Measurements from ENCODE around the gene CRYZL1. TPM values are rescaled to one million over a fixed set of nuclear protein-coding genes. Genes with fewer than 3 reads are reported as not detected.

Gene CRYZL1
- polyA plus RNA-seq, 6 donors from 2014 or later: 28.5 to 44.4 (median 34.9) TPM

DNA sequence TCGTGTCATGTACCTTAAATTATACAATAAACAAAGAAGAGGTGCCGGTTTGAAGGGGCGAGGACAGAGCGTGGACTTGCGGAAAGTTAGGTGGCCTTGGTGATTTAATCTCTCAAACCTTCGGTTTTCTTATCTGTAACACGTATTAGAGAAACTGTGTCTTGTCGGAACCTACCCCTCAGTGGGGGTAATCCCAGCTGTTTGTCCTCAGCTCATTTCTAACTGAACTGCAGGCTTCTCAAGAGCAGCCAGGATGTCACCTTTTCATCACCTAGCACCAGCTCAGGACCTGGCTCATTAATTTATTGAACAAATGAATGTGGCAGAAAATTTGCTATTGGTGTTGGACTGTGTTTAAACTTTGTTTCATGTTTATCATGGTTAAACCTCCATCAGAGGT, 31.9 kb upstream of the CRYZL1 start:
- H3K4me1 Mint-ChIP-seq: no peaks in the 10 kb centered on the region
- H3K36me3 Mint-ChIP-seq: no peaks in the 10 kb centered on the region
- ATAC-seq (ENCODE audit: low read depth in 2 of 2) (no peak), DNase-seq (no peak)
- H3K4me3 Mint-ChIP-seq: no peak overlapping the region
- H3K9me3 Mint-ChIP-seq: no peaks in the 10 kb centered on the region
- no peak overlapping the region for H3K27ac Mint-ChIP-seq
- peaks cover 0 to 7% (median 0%) of the 10 kb centered on the region in 3 donors for H3K27me3 Mint-ChIP-seq

DNA sequence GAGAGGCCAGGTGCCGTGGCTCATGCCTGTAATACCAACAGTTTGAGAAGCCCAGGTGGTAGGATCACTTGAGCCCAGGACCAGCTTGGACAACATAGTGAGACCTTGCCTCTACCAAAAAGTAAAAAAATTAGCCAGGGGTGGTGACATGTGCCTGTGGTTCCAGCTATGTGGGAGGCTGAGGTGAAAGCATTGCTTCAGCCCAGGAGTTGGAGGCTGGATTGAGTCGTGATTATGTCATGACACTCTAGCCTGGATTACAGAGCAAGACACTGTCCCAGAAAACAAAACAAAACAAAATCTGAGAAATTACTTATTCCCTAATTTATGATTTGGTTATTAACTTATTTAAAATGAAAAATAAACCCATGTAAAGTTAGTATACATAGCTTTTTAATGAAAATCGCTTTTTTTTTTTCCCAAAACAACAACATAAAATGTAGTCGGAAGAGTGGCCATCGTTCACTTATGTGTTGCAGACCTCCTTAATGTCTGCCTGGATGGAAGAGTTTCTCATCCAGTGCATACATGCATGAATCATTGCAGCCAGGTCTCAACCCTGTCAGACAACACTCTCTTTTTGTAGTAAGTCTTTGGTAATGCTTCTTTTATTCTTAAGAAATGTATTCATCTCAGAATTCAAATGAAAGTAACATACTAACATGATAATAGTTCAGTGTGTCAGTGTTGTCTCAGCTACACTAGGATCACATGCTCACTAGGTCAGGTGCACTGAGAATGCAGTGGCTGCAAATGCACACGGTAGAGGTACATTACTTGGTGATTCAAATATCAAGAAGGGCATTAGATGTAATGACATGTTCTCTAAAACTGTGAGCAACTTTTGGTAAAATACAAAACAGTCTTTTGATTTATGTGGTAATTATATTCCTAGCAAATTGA, 28.8 kb upstream of the CRYZL1 start:
- Mint-ChIP-seq H3K27ac (no peak overlapping the region), H3K9me3 (no peaks in the 10 kb centered on the region), H3K27me3 (no peaks in the 10 kb centered on the region), H3K4me3 (no peak overlapping the region), H3K4me1 (no peaks in the 10 kb centered on the region), H3K36me3 (no peaks in the 10 kb centered on the region)
- DNase-seq (no peak), ATAC-seq (ENCODE audit: low read depth in 2 of 2) (no peak)

DNA sequence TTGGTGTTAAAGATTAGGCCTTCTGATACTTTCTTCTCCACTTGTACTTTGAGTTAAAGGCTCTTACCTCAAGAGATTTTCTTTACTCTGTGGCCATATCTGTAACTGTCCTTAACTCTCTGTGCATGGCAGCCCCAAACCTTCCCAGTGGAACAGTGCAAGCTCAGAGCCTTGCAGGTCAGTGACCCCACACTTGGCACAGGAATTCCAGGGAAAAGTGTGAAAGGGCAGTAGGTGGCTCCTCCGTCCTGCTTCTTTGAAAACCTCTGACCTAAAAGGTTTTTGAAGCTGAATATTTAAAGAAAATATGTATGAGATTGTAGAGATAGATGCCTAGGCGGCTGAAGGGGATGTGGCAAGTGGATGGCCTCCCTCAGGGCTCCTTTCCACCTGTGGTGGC, 27.1 kb upstream of the CRYZL1 start:
- no peak for ATAC-seq (ENCODE audit: low read depth in 2 of 2)
- H3K4me3 Mint-ChIP-seq: no peak overlapping the region
- no peaks in the 10 kb centered on the region for H3K27me3 Mint-ChIP-seq
- peak overlapping the region in 1 of 6 donors; percentile 44 for H3K27ac Mint-ChIP-seq
- no peaks in the 10 kb centered on the region for H3K36me3 Mint-ChIP-seq
- DNase-seq: no peak
- H3K4me1 Mint-ChIP-seq: no peaks in the 10 kb centered on the region
- no peaks in the 10 kb centered on the region for H3K9me3 Mint-ChIP-seq

DNA sequence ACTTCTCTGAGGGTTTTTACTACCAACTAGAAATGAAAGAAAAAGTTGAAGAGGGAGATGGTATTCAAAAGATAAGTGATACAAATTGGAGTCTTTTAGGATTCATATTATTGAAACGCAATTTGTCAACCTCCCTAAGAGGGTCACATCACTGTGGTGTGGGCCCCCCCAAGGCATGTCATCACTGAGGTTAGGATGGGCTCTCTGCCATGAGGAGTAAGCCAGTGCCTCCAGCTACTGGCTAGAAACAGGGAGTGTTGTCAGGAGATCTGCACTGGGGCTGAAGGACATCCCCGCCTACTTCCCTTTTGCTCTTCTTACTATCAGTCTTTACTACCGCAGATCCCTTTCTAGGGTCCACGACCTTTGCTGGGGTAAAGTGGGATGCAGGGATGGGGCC, 26.6 kb upstream of the CRYZL1 start:
- ATAC-seq (ENCODE audit: low read depth in 2 of 2): no peak
- no peaks in the 10 kb centered on the region for H3K9me3 Mint-ChIP-seq
- H3K36me3 Mint-ChIP-seq: no peaks in the 10 kb centered on the region
- no peaks in the 10 kb centered on the region for H3K4me1 Mint-ChIP-seq
- no peak for DNase-seq
- no peaks in the 10 kb centered on the region for H3K27me3 Mint-ChIP-seq
- H3K27ac Mint-ChIP-seq: no peak overlapping the region
- H3K4me3 Mint-ChIP-seq: no peak overlapping the region

DNA sequence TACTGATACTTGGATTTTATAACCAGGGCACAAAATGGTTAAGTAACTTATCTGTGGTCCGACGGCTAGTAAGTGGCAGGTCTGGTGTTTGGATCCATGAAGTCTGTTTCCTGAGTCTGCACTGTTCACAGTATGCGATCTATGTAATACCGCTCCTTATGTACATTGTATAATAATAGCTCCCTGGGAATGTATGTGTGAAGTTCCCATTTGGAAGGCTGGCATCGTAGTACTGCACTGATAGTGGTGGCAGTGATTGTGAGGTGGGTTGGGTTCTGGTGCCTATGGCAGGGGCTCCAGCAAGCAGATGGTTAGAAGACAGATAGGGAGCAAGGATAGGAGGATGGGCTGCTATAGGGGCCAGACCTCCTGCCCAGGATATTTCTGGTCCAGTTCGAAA, 26.1 kb upstream of the CRYZL1 start:
- Mint-ChIP-seq H3K4me1 (no peaks in the 10 kb centered on the region), H3K4me3 (no peak overlapping the region), H3K36me3 (no peaks in the 10 kb centered on the region), H3K27me3 (no peaks in the 10 kb centered on the region), H3K27ac (peak overlapping the region in 1 of 6 donors; percentile 90), H3K9me3 (no peaks in the 10 kb centered on the region)
- ATAC-seq (ENCODE audit: low read depth in 2 of 2) (no peak), DNase-seq (no peak)

DNA sequence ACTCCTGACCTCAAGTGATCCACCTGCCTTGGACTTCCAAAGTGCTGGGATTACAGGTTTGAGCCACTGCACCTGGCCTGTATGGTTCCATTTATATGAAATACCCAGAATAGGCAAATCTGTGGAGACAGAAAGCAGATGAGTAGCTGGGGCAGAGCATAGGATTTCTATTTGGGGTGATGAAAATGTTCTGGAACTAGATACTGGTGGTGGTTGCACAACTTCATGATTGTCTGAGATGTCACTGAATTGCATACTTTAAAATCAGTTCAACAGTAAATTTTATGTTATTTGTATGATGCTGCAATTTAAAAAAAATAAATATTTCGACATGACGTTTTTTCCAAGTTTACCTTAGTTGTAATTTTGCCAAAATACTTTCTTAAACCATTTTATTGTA, 24.6 kb upstream of the CRYZL1 start:
- H3K9me3 Mint-ChIP-seq: no peaks in the 10 kb centered on the region
- H3K36me3 Mint-ChIP-seq: no peaks in the 10 kb centered on the region
- no peaks in the 10 kb centered on the region for H3K27me3 Mint-ChIP-seq
- no peak for DNase-seq
- no peak for ATAC-seq (ENCODE audit: low read depth in 2 of 2)
- no peaks in the 10 kb centered on the region for H3K4me1 Mint-ChIP-seq
- H3K4me3 Mint-ChIP-seq: no peak overlapping the region
- no peak overlapping the region for H3K27ac Mint-ChIP-seq

DNA sequence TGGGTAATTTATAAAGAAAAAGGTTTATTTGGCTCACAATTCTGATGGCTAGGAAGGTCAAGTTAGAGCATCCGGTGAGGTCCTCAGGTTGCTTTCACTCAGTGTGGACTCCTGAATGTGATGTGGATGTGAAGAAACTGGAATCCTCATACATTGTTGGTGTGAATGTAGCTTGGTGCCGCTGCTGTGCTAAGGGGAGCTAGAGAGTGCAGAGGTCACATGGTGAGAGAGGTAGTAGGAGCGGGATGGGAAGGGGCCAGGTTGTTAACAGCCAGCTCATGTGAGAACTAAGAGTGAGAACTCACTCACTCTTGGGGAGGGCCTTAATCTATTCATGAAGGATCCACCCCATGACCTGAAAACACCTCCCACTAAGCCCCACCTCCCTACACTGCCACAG, 22.6 kb upstream of the CRYZL1 start:
- H3K4me1 Mint-ChIP-seq: no peaks in the 10 kb centered on the region
- H3K9me3 Mint-ChIP-seq: no peaks in the 10 kb centered on the region
- DNase-seq (no peak), ATAC-seq (ENCODE audit: low read depth in 2 of 2) (no peak)
- no peaks in the 10 kb centered on the region for H3K36me3 Mint-ChIP-seq
- H3K27ac Mint-ChIP-seq: no peak overlapping the region
- H3K4me3 Mint-ChIP-seq: no peak overlapping the region
- H3K27me3 Mint-ChIP-seq: peaks cover 0 to 9% (median 0%) of the 10 kb centered on the region in 3 donors

DNA sequence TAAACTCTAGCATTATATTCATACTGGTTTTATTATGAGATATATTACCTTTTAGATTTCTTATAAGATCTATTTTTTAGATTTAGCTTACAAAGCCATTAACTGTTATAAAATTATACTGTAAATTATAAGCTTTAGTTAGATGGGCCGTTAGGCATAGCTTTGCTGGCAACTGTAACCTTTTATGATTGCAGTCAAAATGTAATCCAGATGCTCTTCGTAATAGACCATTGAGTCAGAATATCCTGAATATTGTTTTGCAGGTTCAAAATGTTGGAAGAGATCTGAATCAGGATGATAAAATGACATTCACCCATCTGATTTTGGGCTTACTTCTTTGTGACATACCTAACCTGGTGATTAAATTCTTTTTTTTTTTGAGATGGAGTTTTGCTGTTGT, 21.7 kb upstream of the CRYZL1 start:
- Mint-ChIP-seq H3K9me3 (no peaks in the 10 kb centered on the region), H3K36me3 (no peaks in the 10 kb centered on the region), H3K27me3 (peaks cover 5 to 15% (median 8%) of the 10 kb centered on the region in 3 donors), H3K4me1 (no peaks in the 10 kb centered on the region), H3K4me3 (no peak overlapping the region), H3K27ac (no peak overlapping the region)
- ATAC-seq (ENCODE audit: low read depth in 2 of 2) (no peak), DNase-seq (no peak)

DNA sequence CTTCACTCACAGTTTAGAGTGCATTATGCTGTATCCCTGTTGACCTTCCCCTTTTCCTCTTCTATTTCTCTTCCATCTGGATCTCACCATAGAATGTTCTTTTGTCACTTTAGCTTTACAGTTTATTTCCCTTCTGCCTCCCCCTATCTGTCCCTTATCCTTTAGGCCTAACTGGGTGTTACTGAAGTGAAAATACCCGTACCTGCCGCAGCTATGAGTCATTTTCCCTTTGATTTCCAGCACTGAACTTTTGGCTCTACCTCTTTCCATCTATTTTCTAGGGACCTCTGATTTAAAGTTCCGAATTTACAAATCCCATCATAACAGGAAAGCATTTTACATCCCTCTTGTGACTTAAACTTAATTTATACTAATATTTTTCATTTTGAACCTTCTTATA, 20.5 kb upstream of the CRYZL1 start:
- H3K27me3 Mint-ChIP-seq: peaks cover 5 to 15% (median 8%) of the 10 kb centered on the region in 3 donors
- ATAC-seq (ENCODE audit: low read depth in 2 of 2) (no peak), DNase-seq (no peak)
- no peak overlapping the region for H3K27ac Mint-ChIP-seq
- no peaks in the 10 kb centered on the region for H3K9me3 Mint-ChIP-seq
- H3K4me3 Mint-ChIP-seq: no peak overlapping the region
- H3K4me1 Mint-ChIP-seq: no peaks in the 10 kb centered on the region
- H3K36me3 Mint-ChIP-seq: no peaks in the 10 kb centered on the region

DNA sequence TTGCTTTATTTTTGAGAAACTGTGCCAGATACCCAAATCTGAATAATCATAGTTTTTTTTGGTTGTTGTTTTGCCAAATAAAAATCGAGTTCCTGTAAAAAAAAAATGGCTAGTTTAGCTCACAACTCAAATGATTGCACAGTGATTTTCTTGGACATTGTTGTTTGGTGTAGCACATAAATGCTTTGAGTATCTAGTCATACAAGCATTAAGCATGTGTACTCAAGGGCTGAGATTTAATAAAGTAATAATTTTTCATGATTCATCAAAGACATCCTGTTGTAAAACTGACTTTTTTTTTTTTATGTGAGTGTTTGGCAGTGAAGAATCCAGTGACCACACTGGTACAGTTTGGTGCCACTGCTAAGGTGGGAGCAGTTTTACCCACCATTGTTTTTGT, 19.6 kb upstream of the CRYZL1 start:
- H3K27ac Mint-ChIP-seq: no peak overlapping the region
- DNase-seq (no peak), ATAC-seq (ENCODE audit: low read depth in 2 of 2) (no peak)
- no peaks in the 10 kb centered on the region for H3K4me1 Mint-ChIP-seq
- H3K27me3 Mint-ChIP-seq: peaks cover 5 to 15% (median 8%) of the 10 kb centered on the region in 3 donors
- H3K9me3 Mint-ChIP-seq: no peaks in the 10 kb centered on the region
- no peaks in the 10 kb centered on the region for H3K36me3 Mint-ChIP-seq
- H3K4me3 Mint-ChIP-seq: no peak overlapping the region

DNA sequence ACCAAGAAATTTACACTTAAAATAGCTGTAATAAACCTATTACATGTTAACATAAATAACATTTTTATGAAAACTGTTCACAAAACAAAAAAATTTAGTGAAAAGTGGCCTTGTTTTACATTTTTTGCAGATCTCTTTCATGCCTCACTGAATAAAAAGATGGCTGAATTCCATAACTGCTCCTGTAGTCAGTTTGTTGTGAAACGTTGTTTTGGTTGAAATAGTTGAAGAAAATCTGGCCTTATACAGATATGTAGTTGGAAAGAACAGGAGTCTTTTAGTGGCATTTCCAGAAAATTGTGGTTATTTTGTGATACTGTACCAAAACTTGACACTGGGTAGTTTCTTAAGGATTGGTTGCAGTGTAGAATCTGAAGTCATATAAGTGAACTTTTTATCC, 18.9 kb upstream of the CRYZL1 start:
- Mint-ChIP-seq H3K9me3 (no peaks in the 10 kb centered on the region), H3K4me1 (no peaks in the 10 kb centered on the region), H3K36me3 (no peaks in the 10 kb centered on the region), H3K27ac (no peak overlapping the region), H3K27me3 (peaks cover 5 to 15% (median 8%) of the 10 kb centered on the region in 3 donors), H3K4me3 (no peak overlapping the region)
- no peak for ATAC-seq (ENCODE audit: low read depth in 2 of 2)
- DNase-seq: no peak

DNA sequence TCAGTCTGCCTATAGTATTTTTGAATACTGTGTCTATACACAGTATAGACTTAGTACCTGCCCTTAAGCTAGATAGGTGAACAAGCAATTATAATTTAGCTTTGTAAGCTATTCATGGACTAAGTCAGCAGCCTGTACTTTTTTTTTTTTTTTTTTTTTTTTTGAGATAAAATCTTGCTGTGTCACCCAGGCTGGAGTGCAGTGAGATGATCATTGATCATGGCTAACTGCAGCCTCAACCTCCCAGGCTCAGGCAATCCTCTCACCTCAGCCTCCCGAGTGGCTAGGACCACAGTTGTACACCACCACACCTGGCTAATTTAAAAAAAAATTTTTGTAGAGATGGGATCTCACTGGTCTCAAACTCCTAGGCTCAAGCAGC, 18.0 kb upstream of the CRYZL1 start:
- no peak for ATAC-seq (ENCODE audit: low read depth in 2 of 2)
- DNase-seq: no peak
- Mint-ChIP-seq H3K4me1 (no peaks in the 10 kb centered on the region), H3K27ac (no peak overlapping the region), H3K9me3 (no peaks in the 10 kb centered on the region), H3K36me3 (no peaks in the 10 kb centered on the region), H3K27me3 (peaks cover 8 to 15% (median 11%) of the 10 kb centered on the region in 3 donors), H3K4me3 (no peak overlapping the region)

DNA sequence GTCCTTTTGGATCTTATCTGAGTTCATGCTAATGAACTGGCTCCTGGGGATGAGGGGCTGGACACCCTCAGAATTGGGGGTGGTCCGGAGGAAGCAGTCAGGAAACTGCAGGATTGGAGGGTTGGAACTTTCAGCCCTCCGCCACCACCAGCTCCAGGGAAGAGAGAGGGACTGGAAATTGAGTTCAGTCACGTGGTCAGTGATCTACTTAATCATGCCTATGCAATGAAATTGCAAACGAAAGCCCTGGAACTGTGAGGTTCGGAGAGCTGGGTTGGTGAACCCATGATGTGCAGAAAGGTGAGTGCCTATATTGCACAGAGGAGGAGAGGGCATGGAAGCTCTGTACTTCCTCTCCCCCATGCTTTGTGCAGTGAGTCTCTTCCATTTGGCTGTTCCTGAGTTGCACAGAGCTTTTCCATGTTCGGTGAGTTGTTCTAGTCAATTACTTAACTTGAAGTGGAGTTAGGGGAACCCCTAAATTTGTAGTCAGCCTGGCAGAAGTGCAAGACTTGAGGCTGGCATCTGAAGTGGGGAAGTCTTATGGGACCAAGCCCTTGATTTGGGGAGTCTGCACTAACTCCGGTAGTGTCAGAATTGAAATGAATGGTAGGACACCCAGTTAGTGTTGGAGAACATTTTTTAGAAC, 17.5 kb upstream of the CRYZL1 start:
- Mint-ChIP-seq H3K27ac (peak overlapping the region in 1 of 6 donors; percentile 25), H3K27me3 (peaks cover 8 to 15% (median 13%) of the 10 kb centered on the region in 3 donors), H3K9me3 (no peaks in the 10 kb centered on the region), H3K36me3 (no peaks in the 10 kb centered on the region), H3K4me1 (no peaks in the 10 kb centered on the region), H3K4me3 (no peak overlapping the region)
- DNase-seq (no peak), ATAC-seq (ENCODE audit: low read depth in 2 of 2) (no peak)

DNA sequence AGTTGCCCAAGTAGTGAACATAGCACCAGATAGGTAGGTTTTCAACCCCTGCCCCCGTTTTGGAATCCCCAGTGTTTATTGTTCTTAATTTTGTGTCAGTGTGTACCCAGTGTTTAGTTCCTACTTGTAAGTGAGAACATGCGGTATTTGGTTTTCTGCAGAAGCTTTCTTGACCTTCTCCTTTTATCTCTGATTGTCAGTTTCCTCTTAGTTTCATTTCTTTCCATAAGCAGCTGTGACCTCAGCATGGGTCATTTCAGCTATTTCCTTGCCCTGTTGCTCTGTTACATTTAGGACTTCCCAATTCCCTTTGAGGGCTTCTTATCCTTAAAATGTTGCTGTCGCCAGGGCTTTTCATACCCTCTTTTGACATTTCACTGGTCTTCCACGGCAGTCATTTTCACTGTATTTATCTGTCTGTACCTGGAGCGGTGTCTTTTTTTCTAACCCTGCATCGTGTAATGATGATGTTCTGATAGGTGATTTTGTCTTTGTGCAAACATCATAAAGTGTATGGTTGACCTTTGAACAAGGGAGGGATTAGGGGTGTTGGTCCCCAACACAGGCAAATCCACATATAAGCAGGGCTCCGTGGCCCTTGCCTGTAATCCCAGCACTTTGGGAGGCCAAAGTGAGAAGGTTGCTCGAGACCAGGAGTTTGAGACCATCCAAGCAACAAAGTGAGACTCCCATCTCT, 15.7 kb upstream of the CRYZL1 start:
- Mint-ChIP-seq H3K9me3 (no peaks in the 10 kb centered on the region), H3K36me3 (no peaks in the 10 kb centered on the region)

More for the DNA sequence above, 15.7 kb upstream of the CRYZL1 start:
- no peak for DNase-seq
- Mint-ChIP-seq H3K4me1 (no peaks in the 10 kb centered on the region), H3K4me3 (no peak overlapping the region), H3K27ac (peak overlapping the region in 1 of 6 donors; percentile 30), H3K27me3 (peaks cover 8 to 15% (median 13%) of the 10 kb centered on the region in 3 donors)
- no peak for ATAC-seq (ENCODE audit: low read depth in 2 of 2)
